HT1080 (cell line): ENCODE measurements around the gene STAMBP. TPM values are rescaled to one million over a fixed set of nuclear protein-coding genes. Genes with fewer than 3 reads are reported as not detected.
"Not testable (repeated sequence)": the region's sequence is repeated elsewhere in the genome, so short reads cannot be mapped to it uniquely, and the experiment has no call there.

Source experiments
- DNase-seq: peaks from one replicate; pipeline ENCODE4 v3.0.0-alpha.2; 2015; ENCODE audit warnings: low read depth
- total RNA-seq: library from RNA; depleted of rRNA; stranded (reverse); fragments of >200 nt; shearing (Covaris generic); gene quantifications from 2 replicates; pipeline ENCODE4 v1.2.3, GENCODE V29; 2014

STAMBP gene
- total RNA-seq, 1 experiment from 2014 or later, result 52.8 TPM

DNA sequence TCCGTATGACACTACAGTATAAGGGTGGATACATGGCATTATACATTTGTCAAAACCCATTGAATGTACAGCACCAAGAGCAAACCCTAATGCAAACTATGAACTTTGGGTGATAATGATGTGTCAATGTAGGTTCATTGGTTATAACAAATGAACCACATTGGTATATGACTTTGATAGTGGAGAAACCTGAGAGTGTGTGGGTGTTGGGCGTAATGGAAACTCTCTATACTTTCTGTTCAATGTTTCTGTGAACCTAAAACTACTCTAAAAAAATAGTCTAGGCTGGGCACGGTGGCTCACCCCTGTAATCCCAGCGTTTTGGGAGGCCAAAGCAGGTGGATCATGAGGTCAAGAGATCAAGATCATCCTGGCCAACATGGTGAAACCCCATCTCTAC lies 57.6 kb downstream of the STAMBP start:
- no peak for DNase-seq

DNA sequence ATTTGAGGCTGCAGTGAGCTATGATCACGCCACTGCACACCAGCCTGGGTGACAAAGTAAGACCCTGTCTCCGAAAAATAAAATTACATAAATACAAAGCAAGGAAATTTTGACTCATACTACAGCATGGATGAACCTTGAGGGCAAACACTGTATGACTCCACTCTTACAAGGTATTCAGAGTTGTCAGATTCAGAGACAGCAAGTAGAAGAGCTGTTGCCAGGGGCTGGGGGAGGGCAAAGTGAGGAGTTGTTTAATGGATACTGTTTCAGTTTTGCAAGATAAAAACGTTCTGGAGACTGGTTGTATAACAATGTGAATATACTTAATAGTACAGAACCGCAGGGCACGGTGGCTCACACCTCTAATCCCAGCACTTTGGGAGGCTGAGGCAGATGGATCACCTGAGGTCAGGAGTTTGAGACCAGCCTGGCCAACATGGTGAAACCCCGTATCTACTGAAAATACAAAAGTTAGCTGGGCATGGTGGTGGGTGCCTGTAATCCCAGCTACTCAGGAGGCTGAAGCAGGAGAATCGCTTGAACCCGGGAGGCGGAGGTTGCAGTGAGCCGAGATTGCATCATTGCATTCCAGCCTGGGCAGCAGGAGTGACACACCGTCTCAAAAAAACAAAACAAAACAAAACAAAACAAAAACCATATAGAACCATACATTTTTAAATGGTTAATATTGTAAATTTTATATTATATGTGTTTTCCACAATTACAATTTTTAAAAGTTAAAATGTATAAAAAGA lies 59.0 kb downstream of the STAMBP start:
- DNase-seq, result not testable (repeated sequence)

GRCh38 chr2:73888388-73888787 lies 59.6 kb downstream of the STAMBP start:
- no peak for DNase-seq

DNA sequence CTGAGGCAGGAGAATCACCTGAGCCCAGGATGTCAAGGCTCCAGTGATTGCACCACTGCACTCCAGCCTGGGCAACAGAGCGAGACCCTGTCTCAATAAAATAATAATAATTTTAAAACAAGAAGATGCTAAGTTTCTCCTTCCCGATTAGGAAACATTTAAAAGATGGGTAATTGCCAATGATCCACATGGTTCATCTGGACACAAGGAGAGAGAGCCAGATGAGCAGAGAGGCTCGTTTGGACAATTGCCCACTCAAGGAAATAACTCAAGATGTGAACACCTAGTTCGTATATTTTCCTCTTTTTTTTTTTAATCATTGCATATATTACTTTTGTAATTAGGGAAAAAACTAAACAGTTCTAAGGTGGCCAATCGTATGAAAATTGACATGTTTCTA lies 60.4 kb downstream of the STAMBP start:
- no peak for DNase-seq

- peak; percentile 78 for DNase-seq
Observed at GRCh38 chr2:73890301-73891092, 61.7 kb downstream of the STAMBP start.

GRCh38 chr2:73891276-73891901 lies 62.6 kb downstream of the STAMBP start:
- no peak for DNase-seq

DNA sequence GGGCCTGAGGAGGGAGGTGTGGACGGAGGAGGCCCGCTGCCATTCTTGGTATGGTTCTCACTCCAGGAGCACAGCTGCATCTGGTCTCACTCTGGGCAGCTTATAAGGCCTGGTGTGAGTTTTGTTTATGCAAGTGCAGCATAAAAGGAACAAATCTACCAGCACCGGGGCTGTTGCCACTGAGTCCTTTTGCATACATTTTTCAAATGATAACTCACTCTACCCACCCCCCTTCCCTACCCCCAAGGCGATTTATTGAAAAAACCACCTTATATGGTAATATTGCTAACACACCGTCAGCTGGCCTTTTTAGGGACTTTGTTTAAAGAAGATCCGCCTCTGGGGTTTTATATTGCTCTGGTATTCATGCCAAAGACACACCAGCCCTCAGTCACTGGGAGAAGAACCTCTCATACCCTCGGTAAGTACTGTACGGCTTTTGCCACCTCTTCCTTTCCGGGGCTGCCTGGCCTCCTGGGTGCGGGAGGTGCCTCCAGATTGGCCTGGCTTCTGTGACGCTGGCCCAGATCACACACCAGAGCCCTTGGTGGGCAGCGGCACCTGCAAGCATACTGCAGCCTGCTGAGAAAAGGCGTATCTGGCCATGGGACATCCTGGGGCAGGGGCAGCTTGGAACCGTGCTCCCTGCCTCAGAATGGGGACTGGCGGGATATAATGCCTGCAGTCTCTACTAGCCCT lies 64.0 kb downstream of the STAMBP start, which contains the start of gene ACTG2:
Gene ACTG2 (plus strand): TSS at position 378 of the 699 bp plus-strand sequence. CDS start 8,304 bp downstream, outside the sequence.
- DNase-seq, result no peak

- DNase-seq, result no peak
Observed at GRCh38 chr2:73893764-73894474, 65.2 kb downstream of the STAMBP start.

- no peak for DNase-seq
Observed at GRCh38 chr2:73894475-73894850, 65.7 kb downstream of the STAMBP start.

GRCh38 chr2:73894877-73895276 lies 66.1 kb downstream of the STAMBP start:
- no peak for DNase-seq

DNA sequence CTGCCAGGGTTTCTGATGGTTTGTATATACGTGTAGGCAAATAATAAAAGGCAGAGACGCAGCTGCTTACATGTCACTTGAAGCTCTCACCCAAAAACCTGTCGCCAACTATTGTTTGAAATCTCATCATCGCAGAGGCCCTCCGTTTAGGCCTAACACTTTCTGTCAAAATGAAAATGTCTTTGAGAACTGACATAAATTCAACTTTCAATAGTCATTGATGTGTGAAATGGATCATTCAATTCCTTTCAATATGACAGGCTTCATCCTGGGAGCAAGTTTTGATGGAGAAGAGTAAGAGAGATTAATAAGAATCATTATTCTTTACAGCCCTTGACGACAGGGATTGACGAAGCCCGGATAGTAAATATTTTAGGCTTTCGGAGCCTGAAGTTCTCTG lies 66.7 kb downstream of the STAMBP start:
- DNase-seq, result no peak

DNA sequence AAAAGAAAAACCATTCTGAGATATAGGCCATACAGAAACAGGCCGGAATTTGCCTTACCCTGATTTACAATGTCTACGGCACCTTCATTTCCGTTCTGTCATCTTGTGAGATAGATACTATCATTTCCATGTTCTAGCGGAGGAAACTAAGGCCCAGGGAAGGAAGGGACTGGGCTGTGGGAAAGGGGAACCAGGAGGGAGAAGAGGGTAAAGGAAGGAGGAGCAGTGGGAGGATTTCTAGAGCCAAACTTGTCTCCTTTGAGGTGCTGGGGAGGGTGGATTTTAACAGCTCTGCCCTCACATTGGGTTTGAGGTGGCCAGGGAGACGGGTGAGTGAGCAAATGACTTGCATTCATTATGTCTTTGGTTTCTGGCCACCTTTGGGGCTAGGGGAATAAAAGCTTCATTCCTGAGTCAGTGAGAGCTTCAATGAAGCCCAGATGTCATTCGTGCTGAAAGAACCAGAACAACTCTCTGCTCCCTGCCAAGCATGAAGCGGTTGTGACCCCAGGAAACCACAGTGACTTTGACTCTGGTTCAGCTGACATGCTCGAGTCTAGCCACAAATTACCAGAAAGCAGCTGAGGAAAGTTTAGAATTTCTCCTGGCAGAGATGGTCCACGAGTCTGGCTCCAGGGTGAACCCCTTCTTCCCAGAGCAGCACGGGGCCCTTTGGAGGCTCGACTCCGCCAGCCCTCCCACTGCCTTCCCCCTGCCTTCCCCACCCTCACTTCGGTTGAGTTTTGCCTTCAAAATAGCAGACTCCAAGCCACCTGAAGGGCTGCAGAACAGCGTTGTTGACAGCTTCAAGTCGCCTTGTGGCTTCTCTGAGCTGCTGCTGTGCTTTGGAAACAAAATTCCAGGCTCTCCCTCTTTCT lies 67.8 kb downstream of the STAMBP start:
- peak; percentile 72 for DNase-seq

- no peak for DNase-seq
Observed at GRCh38 chr2:73897240-73897583, 68.5 kb downstream of the STAMBP start.

- no peak for DNase-seq
Observed at GRCh38 chr2:73897934-73898333, 69.2 kb downstream of the STAMBP start.

- no peak for DNase-seq
Observed at GRCh38 chr2:73899801-73900336, 71.1 kb downstream of the STAMBP start.

GRCh38 chr2:73901143-73901542 lies 72.4 kb downstream of the STAMBP start:
- DNase-seq, result no peak

GRCh38 chr2:73902284-73902683 lies 73.5 kb downstream of the STAMBP start:
- no peak for DNase-seq

GRCh38 chr2:73903313-73903712 lies 74.6 kb downstream of the STAMBP start:
- no peak for DNase-seq

GRCh38 chr2:73903949-73904613 lies 75.3 kb downstream of the STAMBP start:
- DNase-seq, result not testable (repeated sequence)
